H9 (cell line): ENCODE results near the gene GORAB. TPM values are rescaled to one million over a fixed set of nuclear protein-coding genes. Genes with fewer than 3 reads are reported as not detected.

Source experiments
- DNase-seq: peaks from one replicate; pipeline ENCODE4 v3.0.0-alpha.2; 2017
- H2AFZ ChIP-seq: one replicate; pipeline ENCODE4 v1.6.1; 2013; ENCODE audit warnings: mild to moderate bottlenecking, low read length, control low read depth, moderate library complexity
- H2AK5ac ChIP-seq: 2 replicates; pipeline ENCODE4 v1.6.1; 2013; ENCODE audit warnings: low read length, control low read depth, mixed read lengths; ENCODE audit not compliant: insufficient read length
- H2BK120ac ChIP-seq: one replicate; pipeline ENCODE4 v1.6.1; 2013; ENCODE audit warnings: low read depth, mild to moderate bottlenecking, low read length, control low read depth, inconsistent platforms; ENCODE audit not compliant: poor library complexity, severe bottlenecking
- H2BK12ac ChIP-seq: 2 replicates; pipeline ENCODE4 v1.6.1; 2013; ENCODE audit warnings: low read length, control low read depth, mixed read lengths, low read depth; ENCODE audit not compliant: insufficient read length
- H2BK15ac ChIP-seq: 2 replicates; pipeline ENCODE4 v1.6.1; 2013; ENCODE audit warnings: low read depth, low read length, control low read depth
- H2BK20ac ChIP-seq: one replicate; pipeline ENCODE4 v1.6.1; 2013; ENCODE audit warnings: low read depth, mild to moderate bottlenecking, low read length, control low read depth, inconsistent platforms; ENCODE audit not compliant: poor library complexity, severe bottlenecking
- H2BK5ac ChIP-seq: 2 replicates; pipeline ENCODE4 v1.6.1; 2013; ENCODE audit warnings: low read length, control low read depth, mixed read lengths; ENCODE audit not compliant: insufficient read length
- H3K14ac ChIP-seq: 2 replicates; pipeline ENCODE4 v1.6.1; 2013; ENCODE audit warnings: low read length, control low read depth; ENCODE audit not compliant: insufficient read depth
- H3K18ac ChIP-seq: 2 replicates; pipeline ENCODE4 v1.6.1; 2013; ENCODE audit warnings: low read depth, mild to moderate bottlenecking, mixed read lengths, low read length, control low read depth; ENCODE audit not compliant: insufficient read length
- H3K23ac ChIP-seq: 2 replicates; pipeline ENCODE4 v1.6.1; 2013; ENCODE audit warnings: low read length, control low read depth, mixed read lengths, low read depth; ENCODE audit not compliant: insufficient read length
- H3K23me2 ChIP-seq: 2 replicates; pipeline ENCODE4 v1.6.1; 2013; ENCODE audit warnings: low read depth, mild to moderate bottlenecking, mixed read lengths, low read length, control low read depth; ENCODE audit not compliant: insufficient read length, poor library complexity, severe bottlenecking
- H3K27ac ChIP-seq: 2 replicates; pipeline ENCODE4 v1.5.1; 2013; ENCODE audit warnings: low read length, control low read depth, mixed read lengths, low read depth; ENCODE audit not compliant: insufficient read length
- H3K27me3 ChIP-seq: 2 replicates; pipeline ENCODE4 v1.6.1; 2013; ENCODE audit warnings: low read length, control low read depth, inconsistent platforms; ENCODE audit not compliant: insufficient read depth
- H3K4ac ChIP-seq: 2 replicates; pipeline ENCODE4 v1.6.1; 2013; ENCODE audit warnings: low read depth, mild to moderate bottlenecking, control low read depth, inconsistent platforms, low read length, moderate library complexity
- H3K4me1 ChIP-seq: 2 replicates; pipeline ENCODE4 v1.6.1; 2013; ENCODE audit warnings: low read length, control low read depth, inconsistent platforms; ENCODE audit not compliant: insufficient read depth
- H3K4me2 ChIP-seq: 2 replicates; pipeline ENCODE4 v1.6.1; 2013; ENCODE audit warnings: low read length, control low read depth, mixed read lengths; ENCODE audit not compliant: insufficient read length, insufficient read depth
- H3K56ac ChIP-seq: 2 replicates; pipeline ENCODE4 v1.6.1; 2013; ENCODE audit warnings: low read depth, mild to moderate bottlenecking, mixed read lengths, low read length, control low read depth; ENCODE audit not compliant: insufficient read length
- H3K79me1 ChIP-seq: 2 replicates; pipeline ENCODE4 v1.6.1; 2013; ENCODE audit warnings: low read depth, mild to moderate bottlenecking, moderate library complexity, low read length, control low read depth, inconsistent platforms; ENCODE audit not compliant: insufficient read depth, poor library complexity, severe bottlenecking
- H3K79me2 ChIP-seq: 2 replicates; pipeline ENCODE4 v1.6.1; 2013; ENCODE audit warnings: low read length, control low read depth, inconsistent platforms; ENCODE audit not compliant: insufficient read depth
- H3K9ac ChIP-seq: 2 replicates; pipeline ENCODE4 v1.6.1; 2013; ENCODE audit warnings: low read length, control low read depth, mixed read lengths; ENCODE audit not compliant: insufficient read length; ENCODE audit errors: extremely low read depth
- H3K9me3 ChIP-seq: one replicate; pipeline ENCODE4 v1.6.1; 2013; ENCODE audit warnings: low read depth, low read length, inconsistent platforms; ENCODE audit not compliant: control insufficient read depth
- H3T11ph ChIP-seq: one replicate; pipeline ENCODE4 v1.6.1; 2013; ENCODE audit warnings: mild to moderate bottlenecking, low read length, control low read depth, inconsistent platforms
- H4K20me1 ChIP-seq: one replicate; pipeline ENCODE4 v1.6.1; 2013; ENCODE audit not compliant: control insufficient read depth, insufficient read length, insufficient read depth
- H4K5ac ChIP-seq: 2 replicates; pipeline ENCODE4 v1.6.1; 2013; ENCODE audit warnings: low read depth, mild to moderate bottlenecking, mixed read lengths, low read length, control low read depth; ENCODE audit not compliant: insufficient read length
- H4K8ac ChIP-seq: replicated peaks from 2 replicates; pipeline ENCODE4 v1.6.1; 2013; ENCODE audit warnings: low read length, control low read depth, mixed read lengths, low read depth; ENCODE audit not compliant: insufficient read length
- H4K91ac ChIP-seq: 2 replicates; pipeline ENCODE4 v1.6.1; 2013; ENCODE audit warnings: low read depth, mild to moderate bottlenecking, moderate library complexity, mixed read lengths, low read length, control low read depth; ENCODE audit not compliant: insufficient read length
- H3K27ac Mint-ChIP-seq, 3 experiments: 2 replicates in 2 of 3; 3 replicates in 1 of 3; pipeline ENCODE4 v1.8.0; 2020 to 2021; ENCODE audit warnings: mixed read lengths in 3 of 3, mild to moderate bottlenecking in 1 of 3, moderate library complexity in 1 of 3
- H3K27me3 Mint-ChIP-seq: 2 replicates; pipeline ENCODE4 v1.8.0; 2021; ENCODE audit warnings: low read depth, mild to moderate bottlenecking, moderate library complexity, mixed read lengths
- H3K36me3 Mint-ChIP-seq, 3 experiments: 2 replicates in 2 of 3; 3 replicates in 1 of 3; pipeline ENCODE4 v1.8.0; 2020 to 2021; ENCODE audit warnings: low read depth in 3 of 3, mixed read lengths in 3 of 3; ENCODE audit not compliant: insufficient read depth in 1 of 3
- H3K4me1 Mint-ChIP-seq, 2 experiments: 2 replicates each; pipeline ENCODE4 v1.8.0; 2020; ENCODE audit warnings: mixed read lengths in 2 of 2
- H3K4me3 Mint-ChIP-seq, 2 experiments: 2 replicates in 1 of 2; 3 replicates in 1 of 2; pipeline ENCODE4 v1.8.0; 2020 to 2021; ENCODE audit warnings: mild to moderate bottlenecking in 2 of 2, mixed read lengths in 2 of 2, moderate library complexity in 1 of 2
- H3K9me3 Mint-ChIP-seq, 2 experiments: 2 replicates in 1 of 2; 3 replicates in 1 of 2; pipeline ENCODE4 v1.8.0; 2020; ENCODE audit warnings: mild to moderate bottlenecking in 2 of 2, mixed read lengths in 2 of 2, moderate library complexity in 1 of 2
- WGBS: extraction: QIAGEN DNeasy Blood & Tissue Kit; methylation state at CpG from one replicate; pipeline ENCODE4 v1.1.7; 2013; ENCODE audit warnings: missing lambda C conversion rate, low lambda C conversion rate, mixed read lengths; ENCODE audit not compliant: insufficient read length; ENCODE audit errors: extremely low coverage; 5-methylcytosine and 5-hydroxymethylcytosine counted together
- total RNA-seq: library from RNA; stranded (reverse); gene quantifications from 2 replicates; pipeline ENCODE4 v1.2.1, GENCODE V29; 2021
- TF ChIP-seq, protein P1 (sequence below): fragments of 200-600 bp; sonication (generic); conservative IDR thresholded peaks from 3 replicates; pipeline ENCODE4 v1.8.0; 2021; ENCODE audit warnings: antibody characterized with exemption, mild to moderate bottlenecking

GORAB gene
- total RNA-seq, 1 experiment from 2014 or later = 17.8 TPM

DNA sequence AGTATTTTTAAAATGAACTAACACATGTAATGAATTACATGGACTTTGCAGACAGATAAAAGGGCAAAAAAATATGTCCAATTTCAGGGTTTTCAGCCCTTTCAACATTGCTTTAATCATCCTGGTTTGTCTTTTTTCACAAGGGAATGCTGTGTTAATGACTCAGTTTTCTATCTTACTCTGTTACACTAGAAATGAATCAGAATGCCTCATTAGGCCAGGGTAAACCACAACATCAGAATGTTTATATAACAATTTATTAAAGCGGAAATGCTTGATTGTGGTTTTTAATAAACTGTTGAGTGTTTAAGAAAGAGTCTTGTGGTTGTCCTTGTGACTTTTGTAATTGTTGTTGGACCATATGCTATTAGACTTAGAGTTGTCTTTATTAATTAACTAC lies 13.5 kb downstream of the GORAB start:
- no peaks in the 10 kb centered on the region for H3K27me3 Mint-ChIP-seq
- no peak overlapping the region for H3T11ph ChIP-seq

More for the DNA sequence above, 13.5 kb downstream of the GORAB start:
- no peak overlapping the region for H4K8ac ChIP-seq
- no peak overlapping the region for H3K4me2 ChIP-seq
- no peak overlapping the region for H2BK12ac ChIP-seq
- H3K23me2 ChIP-seq = no peaks in the 10 kb centered on the region
- H2AFZ ChIP-seq = no peak overlapping the region
- TF ChIP-seq, protein P1, sequence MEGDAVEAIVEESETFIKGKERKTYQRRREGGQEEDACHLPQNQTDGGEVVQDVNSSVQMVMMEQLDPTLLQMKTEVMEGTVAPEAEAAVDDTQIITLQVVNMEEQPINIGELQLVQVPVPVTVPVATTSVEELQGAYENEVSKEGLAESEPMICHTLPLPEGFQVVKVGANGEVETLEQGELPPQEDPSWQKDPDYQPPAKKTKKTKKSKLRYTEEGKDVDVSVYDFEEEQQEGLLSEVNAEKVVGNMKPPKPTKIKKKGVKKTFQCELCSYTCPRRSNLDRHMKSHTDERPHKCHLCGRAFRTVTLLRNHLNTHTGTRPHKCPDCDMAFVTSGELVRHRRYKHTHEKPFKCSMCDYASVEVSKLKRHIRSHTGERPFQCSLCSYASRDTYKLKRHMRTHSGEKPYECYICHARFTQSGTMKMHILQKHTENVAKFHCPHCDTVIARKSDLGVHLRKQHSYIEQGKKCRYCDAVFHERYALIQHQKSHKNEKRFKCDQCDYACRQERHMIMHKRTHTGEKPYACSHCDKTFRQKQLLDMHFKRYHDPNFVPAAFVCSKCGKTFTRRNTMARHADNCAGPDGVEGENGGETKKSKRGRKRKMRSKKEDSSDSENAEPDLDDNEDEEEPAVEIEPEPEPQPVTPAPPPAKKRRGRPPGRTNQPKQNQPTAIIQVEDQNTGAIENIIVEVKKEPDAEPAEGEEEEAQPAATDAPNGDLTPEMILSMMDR = no peak
- H3K27ac Mint-ChIP-seq = no peak overlapping the region
- no peak overlapping the region for H2AK5ac ChIP-seq
- H3K4me3 Mint-ChIP-seq = no peak overlapping the region
- no peaks in the 10 kb centered on the region for H3K4me1 ChIP-seq
- H3K9ac ChIP-seq = no peak overlapping the region
- H4K20me1 ChIP-seq = no peaks in the 10 kb centered on the region
- no peak overlapping the region for H3K56ac ChIP-seq
- WGBS = no CpG with 5 or more reads among the region's 1 CpG
- DNase-seq = no peak
- no peak overlapping the region for H2BK20ac ChIP-seq
- no peak overlapping the region for H4K5ac ChIP-seq
- no peak overlapping the region for H3K27ac ChIP-seq
- H2BK15ac ChIP-seq = no peak overlapping the region
- no peak overlapping the region for H2BK5ac ChIP-seq
- no peaks in the 10 kb centered on the region for H3K27me3 ChIP-seq
- no peak overlapping the region for H4K91ac ChIP-seq
- no peak overlapping the region for H3K14ac ChIP-seq
- H3K79me2 ChIP-seq = no peaks in the 10 kb centered on the region
- H3K4ac ChIP-seq = no peak overlapping the region
- no peaks in the 10 kb centered on the region for H3K9me3 Mint-ChIP-seq
- no peak overlapping the region for H3K23ac ChIP-seq
- no peak overlapping the region for H2BK120ac ChIP-seq
- H3K79me1 ChIP-seq = no peaks in the 10 kb centered on the region
- no peaks in the 10 kb centered on the region for H3K4me1 Mint-ChIP-seq
- no peak overlapping the region for H3K18ac ChIP-seq
- H3K9me3 ChIP-seq = no peaks in the 10 kb centered on the region
- H3K36me3 Mint-ChIP-seq = peaks cover 49 to 83% (median 81%) of the 10 kb centered on the region in 3 experiments
